Activated CD4-positive, alpha-beta T cell treated with anti-CD3 and anti-CD28 coated beads, Interleukin-2, amount 50 U/mL, for 16 hours (primary cell): ENCODE data around the gene CNOT3.
"Not testable (repeated sequence)": the region's sequence is repeated elsewhere in the genome, so short reads cannot be mapped to it uniquely, and the experiment has no call there.

Experiments
- DNase-seq: peaks from one replicate; pipeline ENCODE4 v3.0.0-alpha.2; 2020

The CNOT3 gene

GRCh38 chr19:54137699-54138488 lies at the start of gene CNOT3:
CNOT3 (plus strand) TSS chr19:54137762; CDS start chr19:54142979, 5,217 bp downstream.
- DNase-seq: no peak

GRCh38 chr19:54094426-54095000 lies 43.0 kb upstream of the CNOT3 start:
- DNase-seq: no peak

GRCh38 chr19:54095136-54095858 lies 42.3 kb upstream of the CNOT3 start:
- DNase-seq: no peak

GRCh38 chr19:54095859-54096616 lies 41.5 kb upstream of the CNOT3 start:
- peak; percentile 35 for DNase-seq

GRCh38 chr19:54096617-54097106 lies 40.9 kb upstream of the CNOT3 start:
- DNase-seq: peak; percentile 27

GRCh38 chr19:54099190-54099902 lies 38.2 kb upstream of the CNOT3 start:
- DNase-seq: no peak

- DNase-seq: not testable (repeated sequence)
Measured at GRCh38 chr19:54099903-54100255, 37.7 kb upstream of the CNOT3 start.

GRCh38 chr19:54100561-54100960 lies 37.0 kb upstream of the CNOT3 start, which contains the start of gene OSCAR:
OSCAR (minus strand) TSS chr19:54100803; CDS start chr19:54100792, 11 bp downstream.
- DNase-seq: no peak

GRCh38 chr19:54102421-54103169 lies 35.0 kb upstream of the CNOT3 start, which contains the start of gene NDUFA3:
NDUFA3 (plus strand) TSS chr19:54102855; CDS start chr19:54102879, 24 bp downstream.
- peak; percentile 99 for DNase-seq

- DNase-seq: no peak
Measured at GRCh38 chr19:54104998-54105715, 32.4 kb upstream of the CNOT3 start.

GRCh38 chr19:54105796-54106195 lies 31.8 kb upstream of the CNOT3 start:
- no peak for DNase-seq

GRCh38 chr19:54106716-54107115 lies 30.8 kb upstream of the CNOT3 start:
- no peak for DNase-seq

GRCh38 chr19:54107876-54108490 lies 29.6 kb upstream of the CNOT3 start:
- no peak for DNase-seq

GRCh38 chr19:54108496-54108895 lies 29.1 kb upstream of the CNOT3 start:
- DNase-seq: no peak

GRCh38 chr19:54109651-54110050 lies 27.9 kb upstream of the CNOT3 start:
- DNase-seq: no peak

GRCh38 chr19:54114340-54115108 lies 23.0 kb upstream of the CNOT3 start:
- peak; percentile 73 for DNase-seq

- peak; percentile 98 for DNase-seq
Measured at GRCh38 chr19:54115109-54116063, 22.2 kb upstream of the CNOT3 start, which contains the start of the genes PRPF31 and TFPT. PRPF31 (plus strand) TSS chr19:54115754; CDS start chr19:54118279, 2,525 bp downstream. TFPT (minus strand) TSS chr19:54115657; CDS start chr19:54115269, 388 bp downstream.

- DNase-seq: no peak
Measured at GRCh38 chr19:54121259-54121658, 16.3 kb upstream of the CNOT3 start.
